Measurements from ENCODE around the gene AASS. TPM values are rescaled to one million over a fixed set of nuclear protein-coding genes. Genes with fewer than 3 reads are reported as not detected.

Gene AASS
- total RNA-seq (10 to 100 TPM; 11.9 to 27.8 (median 22.2) TPM), polyA plus RNA-seq (10 to 100 TPM in 2 of 3 donors, 1 to 10 TPM in 1; 7.7 to 13.2 (median 11.0) TPM)
- long read RNA-seq, donor 1: 0 reads
- long read RNA-seq, donor 2, partial matches to known transcripts: 0 of 2 reads
- long read RNA-seq, donor 2, other reads (novel, unspliced or antisense): 0 of 2 reads
- long read RNA-seq, donor 3: 0 reads
- long read RNA-seq, donor 4, partial matches to known transcripts: 2 of 4 reads
- long read RNA-seq, donor 4, other reads (novel, unspliced or antisense): 0 of 4 reads
- long read RNA-seq, donor 5, transcript AASS-203 (24 exons, 3,163 nt): major isoform, 9 of 14 reads
- long read RNA-seq, donor 5, partial matches to known transcripts: 4 of 14 reads
- long read RNA-seq, donor 5, other reads (novel, unspliced or antisense): 1 of 14 reads
- long read RNA-seq, donor 6, partial matches to known transcripts: 1 of 3 reads
- long read RNA-seq, donor 6, other reads (novel, unspliced or antisense): 1 of 3 reads
- long read RNA-seq, donor 7, partial matches to known transcripts: 0 of 3 reads
- long read RNA-seq, donor 7, other reads (novel, unspliced or antisense): 0 of 3 reads
- long read RNA-seq, donor 8, partial matches to known transcripts: 5 of 5 reads
- long read RNA-seq, donor 8, other reads (novel, unspliced or antisense): 0 of 5 reads
- long read RNA-seq, donor 9, partial matches to known transcripts: 0 of 1 reads
- long read RNA-seq, donor 9, other reads (novel, unspliced or antisense): 0 of 1 reads
- long read RNA-seq, donor 10: 0 reads

DNA sequence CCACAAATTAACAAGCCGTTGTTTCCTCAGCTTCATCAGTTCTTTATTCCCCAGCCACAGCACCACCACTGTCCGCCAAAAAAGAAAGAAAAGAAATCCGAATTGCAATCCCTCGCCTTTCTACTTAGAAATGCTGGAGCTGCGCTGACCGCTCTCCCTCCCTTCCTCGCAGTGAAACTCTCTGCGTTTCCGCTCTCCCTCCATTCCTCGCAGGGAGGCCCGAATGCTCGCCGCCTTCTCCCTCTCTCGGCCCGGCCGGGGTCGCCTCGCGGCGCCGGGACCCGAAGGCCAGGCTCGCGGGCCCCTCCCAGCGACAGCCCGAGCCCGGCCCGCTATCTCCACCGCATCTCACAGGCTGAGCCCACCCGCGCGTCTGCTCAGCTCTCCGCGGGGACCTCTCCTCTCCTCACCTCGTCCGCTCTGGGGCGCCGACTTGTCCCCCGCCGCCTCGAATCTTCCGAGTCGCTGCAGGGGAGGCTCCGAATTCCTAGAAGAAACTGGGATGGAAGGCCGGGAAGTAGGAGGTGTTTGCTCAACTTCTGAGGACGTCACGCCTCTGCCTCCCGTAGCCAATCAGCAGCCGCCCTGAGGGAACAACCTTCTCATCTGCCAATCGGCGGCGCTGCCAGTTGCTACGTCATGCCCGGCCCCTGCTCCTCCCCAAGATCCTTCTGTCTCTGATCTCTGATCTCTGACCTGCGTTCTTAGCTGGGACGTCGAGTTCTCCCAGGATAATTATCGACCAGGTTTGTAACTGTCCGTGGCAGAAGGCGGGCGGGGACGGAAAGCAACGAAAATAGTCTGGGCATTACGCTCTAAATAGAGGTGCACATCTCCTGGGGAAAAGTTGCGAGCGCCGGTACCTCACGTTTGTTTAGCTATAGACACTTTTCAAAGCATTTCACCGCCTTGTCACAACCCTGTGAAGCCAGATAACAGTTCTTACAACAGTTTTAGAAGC is at the start of gene AASS:
TSS of gene AASS (minus strand) at position 499 of the 961 bp plus-strand sequence. CDS start 10,523 bp downstream, outside the sequence.
- 0 to 2% (median 1%) methylated on average over 36 to 69 of the region's 69 CpGs for WGBS, 4 donors
- Histone ChIP-seq H3K27ac (peak within 1 kb of the TSS; percentile 23 to 98 (median 95)), H3K4me3 (peak within 1 kb of the TSS; percentile 17 to 96 (median 70)), H3K9me3 (replicated peaks in 1 of 3) (no peaks in the 10 kb centered on the region), H3K36me3 (replicated peaks in 1 of 2) (no peaks in the 10 kb centered on the region), H3K4me1 (replicated peaks in 1 of 2) (peaks cover 0 to 11% of the 10 kb centered on the region in 2 donors), H3K27me3 (no peaks in the 10 kb centered on the region)
- TF ChIP-seq, protein P1, sequence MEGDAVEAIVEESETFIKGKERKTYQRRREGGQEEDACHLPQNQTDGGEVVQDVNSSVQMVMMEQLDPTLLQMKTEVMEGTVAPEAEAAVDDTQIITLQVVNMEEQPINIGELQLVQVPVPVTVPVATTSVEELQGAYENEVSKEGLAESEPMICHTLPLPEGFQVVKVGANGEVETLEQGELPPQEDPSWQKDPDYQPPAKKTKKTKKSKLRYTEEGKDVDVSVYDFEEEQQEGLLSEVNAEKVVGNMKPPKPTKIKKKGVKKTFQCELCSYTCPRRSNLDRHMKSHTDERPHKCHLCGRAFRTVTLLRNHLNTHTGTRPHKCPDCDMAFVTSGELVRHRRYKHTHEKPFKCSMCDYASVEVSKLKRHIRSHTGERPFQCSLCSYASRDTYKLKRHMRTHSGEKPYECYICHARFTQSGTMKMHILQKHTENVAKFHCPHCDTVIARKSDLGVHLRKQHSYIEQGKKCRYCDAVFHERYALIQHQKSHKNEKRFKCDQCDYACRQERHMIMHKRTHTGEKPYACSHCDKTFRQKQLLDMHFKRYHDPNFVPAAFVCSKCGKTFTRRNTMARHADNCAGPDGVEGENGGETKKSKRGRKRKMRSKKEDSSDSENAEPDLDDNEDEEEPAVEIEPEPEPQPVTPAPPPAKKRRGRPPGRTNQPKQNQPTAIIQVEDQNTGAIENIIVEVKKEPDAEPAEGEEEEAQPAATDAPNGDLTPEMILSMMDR (IDR thresholded peaks at IDR 0.05): no peak
- peak; percentile 39 to 73 for TF ChIP-seq POLR2A (IDR thresholded peaks at IDR 0.05)
- peak; percentile 96 to 99 (median 98) for DNase-seq
- intact Hi-C loops (cut with DNase I): no loop called here

DNA sequence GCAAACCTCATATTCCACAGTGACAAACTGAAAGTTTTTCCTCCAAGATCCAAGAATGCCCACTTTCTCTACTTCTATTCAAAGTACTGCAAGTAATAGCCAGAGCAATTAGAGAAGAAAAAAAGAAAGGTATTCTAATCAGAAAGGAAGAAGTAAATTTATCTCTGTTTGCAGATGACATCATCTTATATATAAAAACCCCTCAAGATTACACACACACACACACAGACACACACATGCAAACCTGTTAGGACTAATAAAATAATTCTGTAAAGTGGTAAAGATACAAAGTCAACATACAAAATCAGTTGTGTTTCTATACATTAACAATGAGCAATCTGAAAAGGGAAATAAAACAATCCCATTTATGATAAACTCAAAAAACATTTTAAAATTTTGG is 44.7 kb upstream of the AASS start:
- H3K36me3 ChIP-seq (replicated peaks in 1 of 2): no peaks in the 10 kb centered on the region
- H3K4me1 ChIP-seq (replicated peaks in 1 of 2): no peaks in the 10 kb centered on the region
- no peak for TF ChIP-seq POLR2A (IDR thresholded peaks at IDR 0.05)
- TF ChIP-seq, protein P1 (IDR thresholded peaks at IDR 0.05): no peak
- H3K27ac ChIP-seq: no peak overlapping the region
- H3K4me3 ChIP-seq: no peak overlapping the region
- intact Hi-C loops (cut with DNase I): no loop called here
- no peaks in the 10 kb centered on the region for H3K9me3 ChIP-seq (replicated peaks in 1 of 3)
- no peak for DNase-seq
- H3K27me3 ChIP-seq: no peaks in the 10 kb centered on the region

DNA sequence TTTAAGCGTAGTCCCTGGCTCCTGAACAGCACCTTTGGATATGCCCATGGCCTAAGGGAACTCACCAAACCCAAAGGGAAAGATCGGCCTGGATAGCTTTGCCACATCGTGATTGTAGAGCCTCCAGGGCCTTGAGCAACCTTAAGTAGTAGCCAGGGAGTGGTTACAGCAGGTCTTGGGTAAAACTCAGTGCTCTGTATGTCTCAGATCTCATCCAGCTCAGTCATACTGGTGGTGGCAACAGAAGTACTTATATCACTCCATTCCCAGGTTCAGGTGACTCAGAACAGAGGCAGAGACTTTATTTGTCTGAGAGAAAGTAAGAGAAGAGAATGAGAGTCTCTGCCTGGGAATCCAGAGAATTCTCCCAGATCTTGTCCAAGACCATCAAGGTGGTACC is 39.1 kb upstream of the AASS start:
- Histone ChIP-seq H3K27me3 (no peaks in the 10 kb centered on the region), H3K36me3 (replicated peaks in 1 of 2) (no peaks in the 10 kb centered on the region), H3K27ac (no peak overlapping the region), H3K4me3 (no peak overlapping the region), H3K4me1 (replicated peaks in 1 of 2) (no peaks in the 10 kb centered on the region), H3K9me3 (replicated peaks in 1 of 3) (no peaks in the 10 kb centered on the region)
- no peak for TF ChIP-seq POLR2A (IDR thresholded peaks at IDR 0.05)
- TF ChIP-seq, protein P1 (IDR thresholded peaks at IDR 0.05): no peak
- no peak for DNase-seq
- intact Hi-C loops (cut with DNase I): no loop called here
- WGBS, 4 donors: 73 to 83% (median 78%) methylated on average over 3 of the region's 3 CpGs

Data from adrenal gland (tissue), 19 donors.